ENCODE results near the gene NXPH3. TPM values are rescaled to one million over a fixed set of nuclear protein-coding genes. Genes with fewer than 3 reads are reported as not detected.
A peak's percentile ranks its signal among the peaks of the same experiment; 100 is the strongest.

The NXPH3 gene
- total RNA-seq, 6 experiments from 2014 or later: 0.09 to 0.43 (median 0.21) TPM; not detected in 1

GRCh38 chr17:49557312-49558024 lies 18.2 kb upstream of the NXPH3 start:
- no peaks in the 10 kb centered on the region for H3K36me3 ChIP-seq
- H3K27ac ChIP-seq: no peak overlapping the region
- TF ChIP-seq POLR2A (IDR thresholded peaks at IDR 0.05): no peak
- peak; percentile 32 to 52 (median 46) for TF ChIP-seq CTCF (IDR thresholded peaks at IDR 0.05)
- whole genome bisulfite sequencing (ENCODE audit: insufficient coverage, low coverage, low lambda C conversion rate, missing lambda C conversion rate): 14% methylated on average over 9 of the region's 9 CpGs
- no peaks in the 10 kb centered on the region for H3K27me3 ChIP-seq
- DNase-seq: peak in 1 of 3 donors; percentile 45
- intact Hi-C loops (cut with DNase I): loop anchor here in 1 of 2 donors (10.0 kb wide), 1 partner anchor 253 kb away; no protein-coding TSS in a partner anchor
- ATAC-seq: peak; percentile 49 to 66 (median 62)
- H3K4me3 ChIP-seq: no peak overlapping the region
- no peaks in the 10 kb centered on the region for H3K9me3 ChIP-seq
- peaks cover 0 to 5% (median 0%) of the 10 kb centered on the region in 4 donors for H3K4me1 ChIP-seq

GRCh38 chr17:49564638-49565037 lies 11.0 kb upstream of the NXPH3 start:
- no peak for ATAC-seq
- no peaks in the 10 kb centered on the region for H3K36me3 ChIP-seq
- 77% methylated on average over 4 of the region's 4 CpGs for WGBS (ENCODE audit: insufficient coverage, low coverage, low lambda C conversion rate, missing lambda C conversion rate)

GRCh38 chr17:49565948-49566491 lies 9.7 kb upstream of the NXPH3 start:
- no peaks in the 10 kb centered on the region for H3K9me3 ChIP-seq
- intact Hi-C loops (cut with DNase I): no loop called here
- peak in 2 of 4 donors; percentile 4 to 6 for ATAC-seq
- WGBS (ENCODE audit: insufficient coverage, low coverage, low lambda C conversion rate, missing lambda C conversion rate): 10% methylated on average over 14 of the region's 14 CpGs
- peak in 1 of 3 donors; percentile 52 for DNase-seq
- no peaks in the 10 kb centered on the region for H3K27me3 ChIP-seq
- H3K36me3 ChIP-seq: no peaks in the 10 kb centered on the region
- no peak for TF ChIP-seq POLR2A (IDR thresholded peaks at IDR 0.05)
- TF ChIP-seq CTCF (IDR thresholded peaks at IDR 0.05): no peak
- H3K27ac ChIP-seq: no peak overlapping the region
- H3K4me3 ChIP-seq: no peak overlapping the region
- no peaks in the 10 kb centered on the region for H3K4me1 ChIP-seq

More at GRCh38 chr17:49564638-49565037, 11.0 kb upstream of the NXPH3 start:
- intact Hi-C loops (cut with DNase I): no loop called here
- no peak overlapping the region for H3K4me3 ChIP-seq
- H3K27me3 ChIP-seq: no peaks in the 10 kb centered on the region
- H3K4me1 ChIP-seq: no peaks in the 10 kb centered on the region
- H3K27ac ChIP-seq: no peak overlapping the region
- no peaks in the 10 kb centered on the region for H3K9me3 ChIP-seq
- DNase-seq: no peak
- no peak for TF ChIP-seq POLR2A (IDR thresholded peaks at IDR 0.05)
- no peak for TF ChIP-seq CTCF (IDR thresholded peaks at IDR 0.05)

- Histone ChIP-seq H3K27ac (no peak overlapping the region), H3K36me3 (no peaks in the 10 kb centered on the region), H3K27me3 (no peaks in the 10 kb centered on the region), H3K9me3 (no peaks in the 10 kb centered on the region), H3K4me1 (no peaks in the 10 kb centered on the region), H3K4me3 (no peak overlapping the region)
- no peak for ATAC-seq
- DNase-seq: peak in 1 of 3 donors; percentile 31
- intact Hi-C loops (cut with DNase I): no loop called here
- no peak for TF ChIP-seq POLR2A (IDR thresholded peaks at IDR 0.05)
- TF ChIP-seq CTCF (IDR thresholded peaks at IDR 0.05): no peak
- 65% methylated on average over 4 of the region's 5 CpGs for WGBS (ENCODE audit: insufficient coverage, low coverage, low lambda C conversion rate, missing lambda C conversion rate)
Measured at GRCh38 chr17:49566668-49567071, 9.0 kb upstream of the NXPH3 start.
